Fibroblast of mammary gland (primary cell): ENCODE data around the gene TCF20.

Experiments used
- DNase-seq: peaks from one replicate; pipeline ENCODE4 v3.0.0-alpha.2; 2010; ENCODE audit warnings: low read depth
- H3K4me3 ChIP-seq: 2 replicates; pipeline ENCODE4 v1.5.1; 2011; ENCODE audit warnings: low read depth, mild to moderate bottlenecking, low read length, moderate library complexity; ENCODE audit not compliant: control insufficient read depth
- TF ChIP-seq, protein P1 (sequence below): conservative IDR thresholded peaks from 2 replicates; pipeline ENCODE4 v1.5.1; 2011; ENCODE audit warnings: low read depth, low read length, inconsistent platforms; ENCODE audit not compliant: control insufficient read depth, insufficient read depth

The TCF20 gene

DNA sequence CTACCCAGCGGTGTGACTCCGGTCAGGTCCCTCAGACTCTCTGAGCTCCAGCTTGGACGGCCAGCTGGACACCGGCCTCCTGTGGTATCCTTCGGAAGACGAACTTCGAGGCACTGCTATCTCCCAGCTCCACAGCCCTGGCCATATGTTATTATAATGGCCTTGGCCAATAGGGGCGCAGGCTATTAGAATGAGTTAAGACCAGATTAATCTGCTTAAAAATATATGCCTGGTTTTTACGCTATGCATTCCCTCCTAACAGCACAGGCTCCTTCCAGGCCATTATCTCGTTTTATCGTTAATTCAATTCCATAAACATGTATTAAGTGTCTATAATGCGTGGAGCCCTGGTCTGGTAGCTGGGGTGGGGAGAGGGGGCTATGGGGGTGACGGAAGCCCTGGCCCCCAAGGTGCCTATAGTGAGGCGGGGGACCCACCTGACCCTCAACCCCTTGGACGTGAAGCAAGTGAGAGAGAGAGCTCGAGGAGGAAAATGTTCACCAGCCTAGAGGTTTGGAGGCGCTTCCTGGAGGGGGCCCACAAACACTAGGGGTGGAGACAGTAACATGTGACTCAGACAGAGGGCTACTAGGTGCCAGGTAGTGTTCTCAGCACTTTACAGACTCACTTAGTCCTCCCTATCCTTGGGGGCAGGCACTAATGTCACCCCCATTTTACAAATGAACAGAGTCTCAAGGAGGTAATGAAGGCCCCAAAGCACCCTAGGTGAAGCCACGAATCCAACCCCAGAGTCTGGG lies 37.5 kb upstream of the TCF20 start:
- TF ChIP-seq, protein P1, sequence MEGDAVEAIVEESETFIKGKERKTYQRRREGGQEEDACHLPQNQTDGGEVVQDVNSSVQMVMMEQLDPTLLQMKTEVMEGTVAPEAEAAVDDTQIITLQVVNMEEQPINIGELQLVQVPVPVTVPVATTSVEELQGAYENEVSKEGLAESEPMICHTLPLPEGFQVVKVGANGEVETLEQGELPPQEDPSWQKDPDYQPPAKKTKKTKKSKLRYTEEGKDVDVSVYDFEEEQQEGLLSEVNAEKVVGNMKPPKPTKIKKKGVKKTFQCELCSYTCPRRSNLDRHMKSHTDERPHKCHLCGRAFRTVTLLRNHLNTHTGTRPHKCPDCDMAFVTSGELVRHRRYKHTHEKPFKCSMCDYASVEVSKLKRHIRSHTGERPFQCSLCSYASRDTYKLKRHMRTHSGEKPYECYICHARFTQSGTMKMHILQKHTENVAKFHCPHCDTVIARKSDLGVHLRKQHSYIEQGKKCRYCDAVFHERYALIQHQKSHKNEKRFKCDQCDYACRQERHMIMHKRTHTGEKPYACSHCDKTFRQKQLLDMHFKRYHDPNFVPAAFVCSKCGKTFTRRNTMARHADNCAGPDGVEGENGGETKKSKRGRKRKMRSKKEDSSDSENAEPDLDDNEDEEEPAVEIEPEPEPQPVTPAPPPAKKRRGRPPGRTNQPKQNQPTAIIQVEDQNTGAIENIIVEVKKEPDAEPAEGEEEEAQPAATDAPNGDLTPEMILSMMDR = no peak
- H3K4me3 ChIP-seq = no peak overlapping the region
- DNase-seq = no peak

DNA sequence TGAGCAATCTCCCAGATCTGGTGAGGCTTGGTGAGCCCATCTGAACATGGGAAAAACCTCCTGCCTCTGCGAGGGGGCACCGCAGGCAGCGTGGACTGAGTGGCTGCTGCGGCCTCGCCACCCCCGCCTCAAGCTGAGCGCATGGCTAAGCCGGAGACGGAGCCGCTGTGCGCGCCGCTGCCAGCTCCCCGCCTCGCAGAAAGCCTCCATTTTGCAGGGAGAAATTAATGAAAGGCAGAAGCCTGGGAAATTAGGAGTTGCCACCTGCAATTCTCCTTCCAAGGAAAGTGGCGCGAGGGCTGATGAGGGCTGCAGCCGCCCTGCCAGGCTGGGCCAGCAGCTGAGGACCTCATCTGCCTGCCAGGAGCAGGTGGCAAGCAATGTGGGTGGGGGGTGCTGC lies 35.6 kb upstream of the TCF20 start:
- TF ChIP-seq, protein P1 = no peak
- no peak for DNase-seq
- H3K4me3 ChIP-seq = no peak overlapping the region

DNA sequence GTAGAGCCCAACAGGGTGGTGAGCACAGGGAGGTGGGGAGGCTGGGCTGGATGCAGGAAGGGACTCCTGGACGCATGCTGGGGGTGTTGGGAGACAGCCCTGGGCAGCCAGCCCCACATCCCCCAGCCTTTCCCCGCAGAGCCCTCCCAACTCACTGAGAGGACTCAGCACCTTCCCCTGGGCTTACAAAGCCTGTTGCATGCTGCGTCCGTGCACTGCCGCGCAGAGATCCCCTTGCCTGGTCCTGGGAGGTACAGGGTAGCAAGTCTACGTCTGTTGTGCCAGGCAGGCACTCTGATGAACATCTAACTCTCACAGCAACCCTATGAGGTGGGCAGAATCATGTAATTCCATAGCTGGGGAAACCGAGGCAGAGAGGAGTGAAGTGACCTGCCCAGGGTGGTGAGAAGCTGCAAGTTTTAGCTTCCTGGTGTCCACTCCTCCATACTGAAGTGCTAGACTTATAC lies 33.9 kb upstream of the TCF20 start:
- H3K4me3 ChIP-seq = no peak overlapping the region
- TF ChIP-seq, protein P1 = no peak
- no peak for DNase-seq

DNA sequence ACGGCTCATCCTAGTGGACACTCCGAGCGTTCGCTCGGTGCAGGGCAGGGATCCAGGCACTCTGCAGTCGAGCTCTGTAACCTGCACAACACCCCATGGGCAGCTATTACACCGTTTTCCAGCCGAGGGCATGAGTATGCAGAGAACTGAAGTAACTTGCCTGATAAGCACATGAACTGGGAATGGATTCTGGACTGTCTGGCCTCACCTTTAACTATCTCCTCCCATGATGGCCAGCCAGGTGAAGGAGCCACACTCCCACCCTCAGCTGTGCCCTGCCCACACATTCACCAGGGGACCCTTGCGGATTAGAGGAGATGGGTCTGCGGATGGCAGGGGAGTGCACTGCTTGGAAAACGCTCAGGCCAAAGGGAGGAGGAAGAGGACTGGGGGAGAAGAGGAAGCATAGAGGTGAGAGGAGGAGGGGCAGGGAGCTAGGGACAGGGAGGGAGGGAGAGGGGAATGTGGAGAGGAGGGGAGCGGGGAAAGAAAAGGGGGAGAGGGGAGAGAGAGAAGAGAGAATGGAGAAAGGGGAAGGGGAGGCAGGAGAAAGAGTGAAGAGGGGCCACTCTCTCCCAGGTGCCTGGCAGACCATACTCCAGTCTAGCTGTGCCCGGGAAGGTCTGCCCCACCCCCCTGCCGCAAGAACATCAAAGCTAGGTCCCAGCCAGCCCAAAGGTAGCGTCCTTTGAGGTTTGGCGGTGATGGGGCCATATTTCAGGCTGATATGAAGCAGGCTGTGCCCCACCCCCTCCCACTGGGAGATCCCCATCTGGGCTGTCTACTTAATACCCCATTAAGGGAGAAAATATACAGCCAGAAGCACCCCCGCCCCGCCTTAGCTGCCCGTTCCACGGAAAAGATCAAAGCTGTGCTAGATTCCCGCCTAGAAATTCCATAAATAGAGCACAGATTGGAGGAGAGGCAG lies 33.2 kb upstream of the TCF20 start:
- H3K4me3 ChIP-seq = no peak overlapping the region
- no peak for DNase-seq
- TF ChIP-seq, protein P1 = no peak

DNA sequence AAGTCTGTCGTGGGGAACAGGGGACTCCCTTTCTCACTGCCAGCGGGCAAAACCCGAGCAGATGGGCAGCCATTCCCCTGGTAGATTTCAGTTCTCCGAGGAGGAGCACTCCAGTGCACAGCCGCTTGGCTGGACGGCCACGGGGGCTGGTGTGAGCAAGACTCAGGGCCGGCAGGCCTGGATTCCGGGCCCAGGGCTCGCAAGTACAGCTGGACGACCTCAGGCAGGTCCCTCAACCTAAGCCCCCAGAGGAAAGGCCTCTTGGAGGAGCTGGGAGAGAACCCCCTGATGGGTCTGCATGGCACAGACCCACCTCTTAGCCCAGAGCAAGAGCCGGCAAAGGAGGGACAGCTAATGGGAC lies 31.3 kb upstream of the TCF20 start:
- H3K4me3 ChIP-seq = no peak overlapping the region
- TF ChIP-seq, protein P1 = no peak
- no peak for DNase-seq

DNA sequence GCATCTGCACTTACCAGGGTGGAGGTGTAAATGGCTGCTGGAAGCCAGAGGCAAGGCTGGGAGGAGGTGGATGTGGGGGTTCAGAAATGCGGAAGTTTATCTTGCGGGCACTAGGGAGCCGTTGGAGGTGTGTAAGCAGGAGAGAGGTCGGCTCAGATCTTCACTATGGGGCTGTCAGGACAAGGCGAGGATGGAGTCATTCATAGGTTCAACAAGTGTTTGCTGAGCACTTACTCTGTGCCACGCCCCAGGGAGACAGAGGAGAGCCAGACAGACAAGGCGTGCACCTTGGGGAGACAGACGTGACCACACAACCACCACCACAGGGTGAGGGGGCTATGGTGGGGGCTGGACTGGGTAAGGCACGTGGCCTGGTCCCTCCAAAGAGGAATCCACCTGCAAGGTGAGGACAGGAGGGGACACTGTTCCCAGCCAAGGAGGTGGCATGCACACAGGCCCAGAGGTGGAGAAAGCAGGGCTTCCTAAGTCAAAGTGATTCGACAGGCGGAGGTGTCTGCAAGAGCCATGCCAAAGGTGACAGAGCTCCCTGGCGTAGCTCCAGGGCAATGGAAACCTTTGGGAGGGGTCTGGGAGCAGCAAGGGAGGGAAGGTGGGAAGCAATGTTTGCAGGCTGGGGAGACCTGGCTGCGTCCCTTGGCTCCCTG lies 30.8 kb upstream of the TCF20 start:
- DNase-seq = no peak
- TF ChIP-seq, protein P1 = no peak
- H3K4me3 ChIP-seq = no peak overlapping the region
